Lower lobe of right lung (tissue), 2 donors: ENCODE data around the gene BORA. TPM values are rescaled to one million over a fixed set of nuclear protein-coding genes. Genes with fewer than 3 reads are reported as not detected.

ENCODE experiments used
- ATAC-seq, 2 donors: fragments of 200-7000 bp; cut with Tn5 transposase; one replicate each; pipeline ENCODE4 v1.9.1; 2020 to 2022; ENCODE audit warnings: mild to moderate bottlenecking in 2 of 2, moderate library complexity in 2 of 2
- DNase-seq: peaks from one replicate; pipeline ENCODE4 v3.0.0-alpha.2; 2020
- H3K27ac ChIP-seq: fragments of 200-600 bp; one replicate; pipeline ENCODE4 v1.8.0; 2022
- H3K27me3 ChIP-seq: fragments of 200-600 bp; one replicate; pipeline ENCODE4 v1.8.0; 2022; ENCODE audit warnings: low read depth
- H3K36me3 ChIP-seq: fragments of 200-600 bp; one replicate; pipeline ENCODE4 v1.8.0; 2022; ENCODE audit warnings: mild to moderate bottlenecking
- H3K4me1 ChIP-seq: fragments of 200-600 bp; one replicate; pipeline ENCODE4 v1.8.0; 2022
- H3K4me3 ChIP-seq: fragments of 200-600 bp; one replicate; pipeline ENCODE4 v1.8.0; 2022; ENCODE audit warnings: mild to moderate bottlenecking
- H3K9me3 ChIP-seq: fragments of 200-600 bp; one replicate; pipeline ENCODE4 v1.8.0; 2022
- CTCF ChIP-seq: fragments of 200-600 bp; IDR thresholded peaks from one replicate; pipeline ENCODE4 v1.8.0; 2022; ENCODE audit warnings: antibody characterized with exemption, mild to moderate bottlenecking
- intact Hi-C: fragments of 100-400 bp; cut with DNase I; formaldehyde crosslinking; loops from one replicate; pipeline ENCODE4 v1.11.0; 2022
- total RNA-seq: library from RNA; stranded (reverse); fragmentation: NEBNext Ultra II Directional; extraction: Animal tissue kit (Norgen Biotek cat#: 25700); gene quantifications from one replicate; pipeline ENCODE4 v1.2.1, GENCODE V29; 2021
- donor health status: DM: no; HTN: yes; CAD: no; lungs with severe emphysema.

BORA gene
- total RNA-seq, 1 donor from 2014 or later = 3.0 TPM

- Histone ChIP-seq H3K27ac (no peak overlapping the region), H3K4me3 (no peak overlapping the region), H3K4me1 (peaks cover 14% of the 10 kb centered on the region), H3K27me3 (no peaks in the 10 kb centered on the region), H3K36me3 (peaks cover 53% of the 10 kb centered on the region), H3K9me3 (no peaks in the 10 kb centered on the region)
- ATAC-seq = no peak
- DNase-seq = no peak
- TF ChIP-seq CTCF = no peak
- intact Hi-C loops = no loop called here
These were observed 64.9 kb downstream of the BORA start for GRCh38 chr13:72792640-72793039.

GRCh38 chr13:72798817-72799216 lies 71.1 kb downstream of the BORA start:
- TF ChIP-seq CTCF = no peak
- Histone ChIP-seq H3K27me3 (no peaks in the 10 kb centered on the region), H3K36me3 (peaks cover 69% of the 10 kb centered on the region), H3K4me3 (no peak overlapping the region), H3K27ac (no peak overlapping the region), H3K9me3 (no peaks in the 10 kb centered on the region), H3K4me1 (no peaks in the 10 kb centered on the region)
- no peak for ATAC-seq
- DNase-seq = no peak
- intact Hi-C loops = no loop called here

- TF ChIP-seq CTCF = no peak
These were observed 76.6 kb downstream of the BORA start for GRCh38 chr13:72804301-72804700.

More at GRCh38 chr13:72804301-72804700, 76.6 kb downstream of the BORA start:
- H3K27ac ChIP-seq = no peak overlapping the region
- no peaks in the 10 kb centered on the region for H3K9me3 ChIP-seq
- no peak overlapping the region for H3K4me3 ChIP-seq
- peaks cover 31% of the 10 kb centered on the region for H3K36me3 ChIP-seq
- ATAC-seq (no peak), DNase-seq (no peak)
- intact Hi-C loops = no loop called here
- no peaks in the 10 kb centered on the region for H3K4me1 ChIP-seq
- H3K27me3 ChIP-seq = no peaks in the 10 kb centered on the region

Other genes starting within 250 kb of the BORA start
- 8.9 TPM for gene MZT1, start 294 bp upstream of the BORA start, total RNA-seq
- 25.6 TPM for gene DIS3, start 54.0 kb downstream of the BORA start, total RNA-seq
- 28.3 TPM for gene PIBF1, start 54.2 kb downstream of the BORA start, total RNA-seq